ENCODE data around the gene CDK9.
"Not testable (repeated sequence)": the region's sequence is repeated elsewhere in the genome, so short reads cannot be mapped to it uniquely, and the experiment has no call there.

Gene CDK9

GRCh38 chr9:127755061-127756060, 30.5 kb upstream of the CDK9 start:
- TF ChIP-seq CTCF (IDR thresholded peaks at IDR 0.05; ENCODE audit: insufficient read depth, low read depth, low read length, missing control alignments): no peak
- no peak overlapping the region for H3K4me3 ChIP-seq (ENCODE audit: low read length)
- DNase-seq (ENCODE audit: low read depth): no peak

- TF ChIP-seq CTCF (IDR thresholded peaks at IDR 0.05; ENCODE audit: insufficient read depth, low read depth, low read length, missing control alignments): no peak
- no peak for DNase-seq (ENCODE audit: low read depth)
- no peak overlapping the region for H3K4me3 ChIP-seq (ENCODE audit: low read length)
Observed at GRCh38 chr9:127756233-127756632, 29.6 kb upstream of the CDK9 start.

- not testable (repeated sequence) for H3K4me3 ChIP-seq (ENCODE audit: low read length); DNase-seq (ENCODE audit: low read depth)
Observed at GRCh38 chr9:127756776-127757175, 29.1 kb upstream of the CDK9 start.

GRCh38 chr9:127758843-127759242, 27.0 kb upstream of the CDK9 start:
- no peak for TF ChIP-seq CTCF (IDR thresholded peaks at IDR 0.05; ENCODE audit: insufficient read depth, low read depth, low read length, missing control alignments)
- no peak for DNase-seq (ENCODE audit: low read depth)
- no peak overlapping the region for H3K4me3 ChIP-seq (ENCODE audit: low read length)

- no peak for TF ChIP-seq CTCF (IDR thresholded peaks at IDR 0.05; ENCODE audit: insufficient read depth, low read depth, low read length, missing control alignments)
- no peak overlapping the region for H3K4me3 ChIP-seq (ENCODE audit: low read length)
- no peak for DNase-seq (ENCODE audit: low read depth)
Observed at GRCh38 chr9:127761061-127761460, 24.8 kb upstream of the CDK9 start.

GRCh38 chr9:127761491-127761956, 24.3 kb upstream of the CDK9 start:
- no peak for TF ChIP-seq CTCF (IDR thresholded peaks at IDR 0.05; ENCODE audit: insufficient read depth, low read depth, low read length, missing control alignments)
- no peak for DNase-seq (ENCODE audit: low read depth)
- H3K4me3 ChIP-seq (ENCODE audit: low read length): no peak overlapping the region

- H3K4me3 ChIP-seq (ENCODE audit: low read length): no peak overlapping the region
- no peak for TF ChIP-seq CTCF (IDR thresholded peaks at IDR 0.05; ENCODE audit: insufficient read depth, low read depth, low read length, missing control alignments)
- no peak for DNase-seq (ENCODE audit: low read depth)
Observed at GRCh38 chr9:127762111-127762676, 23.6 kb upstream of the CDK9 start.
